GM23338 (cell line): Measurements from ENCODE around the gene THSD4. TPM values are rescaled to one million over a fixed set of nuclear protein-coding genes. Genes with fewer than 3 reads are reported as not detected.
"Not testable (repeated sequence)": the region's sequence is repeated elsewhere in the genome, so short reads cannot be mapped to it uniquely, and the experiment has no call there.

Experiments
- ATAC-seq: fragments of 200-7000 bp; cut with Tn5 transposase; 3 replicates; pipeline ENCODE4 v1.9.1; 2020
- DNase-seq: peaks from one replicate; pipeline ENCODE4 v3.0.0-alpha.2; 2015; ENCODE audit warnings: low spot score
- H2AFZ ChIP-seq: fragments of 200-600 bp; sonication (generic); 2 replicates; pipeline ENCODE4 v1.8.0; 2016; ENCODE audit warnings: antibody characterized with exemption, mild to moderate bottlenecking, moderate library complexity
- H3F3A ChIP-seq: fragments of 200-600 bp; sonication (generic); replicated peaks from 2 replicates; pipeline ENCODE4 v1.8.0; 2017; ENCODE audit warnings: antibody characterized with exemption, mixed run types, low read depth
- H3K27ac ChIP-seq: fragments of 200-600 bp; sonication (generic); 2 replicates; pipeline ENCODE4 v1.6.1; 2016; ENCODE audit warnings: low read depth
- H3K27me3 ChIP-seq: fragments of 200-600 bp; sonication (generic); 2 replicates; pipeline ENCODE4 v1.8.0; 2016; ENCODE audit warnings: mild to moderate bottlenecking, mixed run types, moderate library complexity; ENCODE audit not compliant: insufficient read depth
- H3K36me3 ChIP-seq: fragments of 200-600 bp; sonication (generic); 2 replicates; pipeline ENCODE4 v1.8.0; 2016; ENCODE audit warnings: mild to moderate bottlenecking; ENCODE audit not compliant: insufficient read depth
- H3K4me1 ChIP-seq: fragments of 200-600 bp; sonication (generic); 2 replicates; pipeline ENCODE4 v1.8.0; 2016; ENCODE audit warnings: mild to moderate bottlenecking, moderate library complexity; ENCODE audit not compliant: insufficient read depth
- H3K4me2 ChIP-seq: fragments of 200-600 bp; sonication (generic); 2 replicates; pipeline ENCODE4 v1.7.1; 2017; ENCODE audit warnings: mixed run types
- H3K4me3 ChIP-seq: fragments of 200-600 bp; sonication (generic); 2 replicates; pipeline ENCODE4 v1.6.1; 2016; ENCODE audit warnings: mixed run types
- H3K79me2 ChIP-seq: fragments of 200-600 bp; sonication (generic); replicated peaks from 2 replicates; pipeline ENCODE4 v1.8.0; 2017; ENCODE audit warnings: mild to moderate bottlenecking; ENCODE audit not compliant: insufficient read depth
- H3K9me2 ChIP-seq: fragments of 200-600 bp; sonication (generic); 2 replicates; pipeline ENCODE4 v1.8.0; 2017; ENCODE audit not compliant: insufficient read depth
- H4K20me1 ChIP-seq: fragments of 200-600 bp; sonication (generic); replicated peaks from 2 replicates; pipeline ENCODE4 v1.8.0; 2017; ENCODE audit warnings: mild to moderate bottlenecking; ENCODE audit not compliant: insufficient read depth
- H3K27ac Mint-ChIP-seq: 2 replicates; pipeline ENCODE4 v1.8.0; 2020; ENCODE audit warnings: inconsistent platforms, mild to moderate bottlenecking, moderate library complexity, mixed read lengths
- H3K27me3 Mint-ChIP-seq: 3 replicates; pipeline ENCODE4 v1.8.0; 2022; ENCODE audit warnings: low read depth, mild to moderate bottlenecking, moderate library complexity, mixed read lengths, inconsistent platforms; ENCODE audit not compliant: insufficient read depth, poor library complexity
- H3K36me3 Mint-ChIP-seq: 3 replicates; pipeline ENCODE4 v1.8.0; 2021; ENCODE audit warnings: low read depth, mild to moderate bottlenecking, inconsistent platforms, moderate library complexity, mixed read lengths
- H3K4me1 Mint-ChIP-seq: 3 replicates; pipeline ENCODE4 v1.8.0; 2020; ENCODE audit warnings: mild to moderate bottlenecking, inconsistent platforms, mixed read lengths
- H3K4me3 Mint-ChIP-seq: 3 replicates; pipeline ENCODE4 v1.8.0; 2021; ENCODE audit warnings: moderate library complexity, mild to moderate bottlenecking, inconsistent platforms, mixed read lengths
- H3K9me3 Mint-ChIP-seq: 3 replicates; pipeline ENCODE4 v1.8.0; 2020; ENCODE audit warnings: moderate library complexity, mild to moderate bottlenecking, inconsistent platforms, mixed read lengths
- CREB1 ChIP-seq: fragments of 250-450 bp; sonication (Bioruptor Pico); IDR thresholded peaks from 2 replicates; pipeline ENCODE4 v1.5.0; 2020; ENCODE audit warnings: low read depth, mild to moderate bottlenecking, moderate library complexity
- CTCF ChIP-seq, 2 experiments: fragments of 200-600 bp in 1 of 2; sonication (generic) in 1 of 2; conservative IDR thresholded peaks; 2 replicates each; pipeline versions ENCODE4 v1.5.1 to v1.6.1; 2016 to 2017; ENCODE audit warnings: antibody characterized with exemption in 2 of 2, low read depth in 2 of 2, mild to moderate bottlenecking in 2 of 2, moderate library complexity in 1 of 2
- ETS1 ChIP-seq: IDR thresholded peaks from 2 replicates; pipeline ENCODE4 v1.6.1; 2016; ENCODE audit warnings: antibody characterized with exemption
- EZH2phosphoT487 ChIP-seq: fragments of 200-600 bp; sonication (generic); IDR thresholded peaks from one replicate; pipeline ENCODE4 v1.8.1; 2018; ENCODE audit warnings: antibody characterized with exemption; ENCODE audit not compliant: unreplicated experiment
- JUNB ChIP-seq: IDR thresholded peaks from one replicate; pipeline ENCODE4 v1.6.1; 2016; ENCODE audit warnings: antibody characterized with exemption; ENCODE audit not compliant: unreplicated experiment
- POLR2AphosphoS5 ChIP-seq: IDR thresholded peaks from 2 replicates; pipeline ENCODE4 v1.6.1; 2016; ENCODE audit warnings: antibody characterized with exemption, low read depth
- STAT1 ChIP-seq: IDR thresholded peaks from one replicate; pipeline ENCODE4 v1.6.1; 2016; ENCODE audit warnings: antibody characterized with exemption; ENCODE audit not compliant: unreplicated experiment
- ZNF114 ChIP-seq: fragments of 250-450 bp; sonication (Bioruptor Pico); IDR thresholded peaks from 2 replicates; pipeline ENCODE4 v1.5.0; 2020; ENCODE audit warnings: mild to moderate bottlenecking, moderate library complexity
- ZNF462 ChIP-seq: fragments of 250-450 bp; sonication (Bioruptor Pico); IDR thresholded peaks from 2 replicates; pipeline ENCODE4 v1.5.0; 2020; ENCODE audit warnings: mild to moderate bottlenecking, moderate library complexity
- polyA plus RNA-seq: library from polyadenylated mRNA; unstranded; fragments of >200 nt; fragmentation: Nextera tagmentation; extraction: Ambion mirVana; gene quantifications from 2 replicates; pipeline ENCODE4 v1.2.1, GENCODE V29; 2016
- total RNA-seq: library from RNA; depleted of rRNA; stranded (reverse); fragments of >200 nt; shearing (Covaris generic); gene quantifications from 2 replicates; pipeline ENCODE4 v1.2.3, GENCODE V29; 2014

Gene THSD4
- total and polyA plus RNA-seq, 2 experiments from 2014 or later = 2.0 to 7.4 TPM

GRCh38 chr15:71725207-71725955, 610.1 kb downstream of the THSD4 start:
- H3K4me1 ChIP-seq, H4K20me1 ChIP-seq, H3K4me2 ChIP-seq, H3K4me3 ChIP-seq, H3K27ac Mint-ChIP-seq, H3K36me3 ChIP-seq, H3K4me1 Mint-ChIP-seq, DNase-seq, H2AFZ ChIP-seq, H3K36me3 Mint-ChIP-seq, H3K79me2 ChIP-seq, H3K27me3 ChIP-seq, H3K9me2 ChIP-seq, H3K27ac ChIP-seq, H3K9me3 Mint-ChIP-seq, ATAC-seq, H3K4me3 Mint-ChIP-seq, H3F3A ChIP-seq, H3K27me3 Mint-ChIP-seq: not testable (repeated sequence)

GRCh38 chr15:71728881-71729280, 613.6 kb downstream of the THSD4 start:
- H3K27ac ChIP-seq = no peak overlapping the region
- no peaks in the 10 kb centered on the region for H3K4me1 ChIP-seq
- no peaks in the 10 kb centered on the region for H3K36me3 Mint-ChIP-seq
- no peak overlapping the region for H3K4me3 Mint-ChIP-seq
- ATAC-seq = no peak
- no peaks in the 10 kb centered on the region for H3K79me2 ChIP-seq
- no peaks in the 10 kb centered on the region for H4K20me1 ChIP-seq
- H3K27ac Mint-ChIP-seq = no peak overlapping the region
- no peaks in the 10 kb centered on the region for H3K9me2 ChIP-seq
- H2AFZ ChIP-seq = no peak overlapping the region
- H3K27me3 Mint-ChIP-seq = peaks cover 1% of the 10 kb centered on the region
- no peaks in the 10 kb centered on the region for H3K9me3 Mint-ChIP-seq
- no peaks in the 10 kb centered on the region for H3K27me3 ChIP-seq
- no peak overlapping the region for H3K4me3 ChIP-seq
- H3K36me3 ChIP-seq = no peaks in the 10 kb centered on the region
- H3F3A ChIP-seq = no peaks in the 10 kb centered on the region
- H3K4me1 Mint-ChIP-seq = no peaks in the 10 kb centered on the region
- H3K4me2 ChIP-seq = no peak overlapping the region
- DNase-seq = no peak
- TF ChIP-seq ETS1 = no peak
- TF ChIP-seq ZNF462 = no peak
- TF ChIP-seq EZH2phosphoT487 = no peak
- no peak for TF ChIP-seq POLR2AphosphoS5
- TF ChIP-seq CTCF (conservative IDR thresholded peaks at IDR 0.05; ENCODE audit: low read depth in 2 of 2) = no peak
- no peak for TF ChIP-seq CREB1 (CRISPR knock-in tag)
- no peak for TF ChIP-seq JUNB
- no peak for TF ChIP-seq STAT1
- no peak for TF ChIP-seq ZNF114 (CRISPR knock-in tag)
